HepG2 (cell line): ENCODE data around the gene ONECUT2. TPM values are rescaled to one million over a fixed set of nuclear protein-coding genes. Genes with fewer than 3 reads are reported as not detected.

Experiments
- ADNP ChIP-seq: sonication (generic); formaldehyde crosslinking; IDR thresholded peaks from 2 replicates; pipeline ENCODE4 v1.4.0; 2020; ENCODE audit warnings: missing genetic modification reagents
- BCL6 ChIP-seq: IDR thresholded peaks from 2 replicates; pipeline ENCODE4 v1.6.1; 2016; ENCODE audit warnings: missing genetic modification reagents, missing compliant biosample characterization
- CCAR2 ChIP-seq: fragments of 200-400 bp; formaldehyde crosslinking; optimal IDR thresholded peaks from 2 replicates; pipeline ENCODE3; 2018; ENCODE audit warnings: low read depth, mild to moderate bottlenecking, low read length, moderate library complexity
- CEBPB ChIP-seq: IDR thresholded peaks from 2 replicates; pipeline ENCODE4 v1.6.1; 2011; ENCODE audit warnings: low read depth, low read length, improper control_type of control experiment, borderline replicate concordance
- FOXA1 ChIP-seq, 2 experiments: fragments of 450-650 bp in 1 of 2; sonication (generic) in 1 of 2; formaldehyde crosslinking in 1 of 2; IDR thresholded peaks; 2 replicates each; pipeline versions ENCODE4 v1.4.0 to v1.6.1; 2016 to 2020; ENCODE audit warnings: missing genetic modification reagents in 1 of 2
- FOXK1 ChIP-seq: sonication (generic); formaldehyde crosslinking; IDR thresholded peaks from 2 replicates; pipeline ENCODE4 v1.4.0; 2020; ENCODE audit warnings: low read depth, missing genetic modification reagents, borderline replicate concordance
- FUBP1 ChIP-seq: sonication (generic); formaldehyde crosslinking; IDR thresholded peaks from 2 replicates; pipeline ENCODE4 v1.5.1; 2020; ENCODE audit warnings: missing genetic modification reagents, mild to moderate bottlenecking, borderline replicate concordance
- MTA1 ChIP-seq: sonication (generic); formaldehyde crosslinking; IDR thresholded peaks from 2 replicates; pipeline ENCODE4 v1.4.0; 2020; ENCODE audit warnings: missing genetic modification reagents, mild to moderate bottlenecking, borderline replicate concordance
- RARA ChIP-seq: IDR thresholded peaks from 2 replicates; pipeline ENCODE4 v1.6.1; 2016; ENCODE audit warnings: missing genetic modification reagents, missing compliant biosample characterization
- SIX1 ChIP-seq: sonication (generic); formaldehyde crosslinking; IDR thresholded peaks from 2 replicates; pipeline ENCODE4 v1.4.0; 2020; ENCODE audit warnings: missing genetic modification reagents, borderline replicate concordance
- SMYD3 ChIP-seq: sonication (generic); formaldehyde crosslinking; IDR thresholded peaks from 2 replicates; pipeline ENCODE4 v1.8.1; 2023; ENCODE audit warnings: mild to moderate bottlenecking, missing genetic modification reagents
- TCF12 ChIP-seq, 2 experiments: fragments of 450-650 bp in 1 of 2; sonication (generic) in 1 of 2; formaldehyde crosslinking in 1 of 2; IDR thresholded peaks; 2 replicates each; pipeline versions ENCODE4 v1.6.1 to v1.8.0; 2017 to 2022; ENCODE audit warnings: antibody characterized with exemption in 1 of 2, mild to moderate bottlenecking in 1 of 2, missing genetic modification reagents in 1 of 2, moderate library complexity in 1 of 2
- TEAD2 ChIP-seq: sonication (generic); formaldehyde crosslinking; IDR thresholded peaks from 2 replicates; pipeline ENCODE4 v1.9.0; 2021; ENCODE audit warnings: missing genetic modification reagents
- ZBTB39 ChIP-seq: sonication (generic); formaldehyde crosslinking; IDR thresholded peaks from 2 replicates; pipeline ENCODE4 v1.5.0; 2020; ENCODE audit warnings: missing genetic modification reagents
- ZNF280D ChIP-seq: sonication (generic); formaldehyde crosslinking; IDR thresholded peaks from 2 replicates; pipeline ENCODE4 v1.5.1; 2020; ENCODE audit warnings: mild to moderate bottlenecking, missing genetic modification reagents
- ZNF367 ChIP-seq: sonication (generic); formaldehyde crosslinking; IDR thresholded peaks from 2 replicates; pipeline ENCODE4 v1.4.0; 2020; ENCODE audit warnings: missing genetic modification reagents, borderline replicate concordance
- ZNF451 ChIP-seq: sonication (generic); formaldehyde crosslinking; IDR thresholded peaks from 2 replicates; pipeline ENCODE4 v1.5.0; 2020; ENCODE audit warnings: mild to moderate bottlenecking, missing genetic modification reagents
- ZNF569 ChIP-seq: sonication (generic); formaldehyde crosslinking; IDR thresholded peaks from 2 replicates; pipeline ENCODE4 v1.5.0; 2020; ENCODE audit warnings: mild to moderate bottlenecking, missing genetic modification reagents, moderate library complexity, borderline replicate concordance
- ZNF605 ChIP-seq: sonication (generic); formaldehyde crosslinking; IDR thresholded peaks from 2 replicates; pipeline ENCODE4 v1.8.0; 2022; ENCODE audit warnings: mild to moderate bottlenecking, missing genetic modification reagents
- ZNF7 ChIP-seq: IDR thresholded peaks from 2 replicates; pipeline ENCODE4 v1.6.1; 2016; ENCODE audit warnings: missing biosample characterization, missing genetic modification reagents
- ZSCAN31 ChIP-seq: sonication (generic); formaldehyde crosslinking; IDR thresholded peaks from 2 replicates; pipeline ENCODE4 v1.5.0; 2020; ENCODE audit warnings: low read depth, mild to moderate bottlenecking, missing genetic modification reagents
- polyA plus RNA-seq, 8 experiments: library from polyadenylated mRNA; depleted of rRNA in 3 of 8; stranded (reverse) in 7 of 8; unstranded in 1 of 8; fragments of >200 nt; fragmentation: Illumina TruSeq in 4 of 8; extraction: Trizol in 4 of 8; gene quantifications; 2 replicates each; pipeline versions ENCODE4 v1.2.1 to v1.2.3, GENCODE V29; 2011 to 2016; ENCODE audit warnings: low read depth in 4 of 8, missing spikeins in 1 of 8, mixed read lengths in 1 of 8; ENCODE audit not compliant: insufficient read depth in 1 of 8
- total RNA-seq, 5 experiments: library from RNA; depleted of rRNA; stranded (reverse); fragments of >200 nt; fragmentation: Illumina TruSeq; extraction: Trizol; gene quantifications; 2 replicates each; pipeline ENCODE4 v1.2.3, GENCODE V29; 2016; ENCODE audit warnings: low read depth in 1 of 5

Gene ONECUT2
- total and polyA plus RNA-seq, 2 of the 13 experiments (the other 11 are each of a cell fraction or from before 2014, with no cell fraction given): 3.0 to 3.2 TPM

GRCh38 chr18:57533006-57533867 is 98.1 kb downstream of the ONECUT2 start (continued):
- TF ChIP-seq TCF12 (IDR thresholded peaks at IDR 0.05) (no peak), TCF12 (CRISPR knock-in tag; IDR thresholded peaks at IDR 0.05) (no peak), SMYD3 (no peak), RARA (CRISPR knock-in tag) (no peak), FOXK1 (CRISPR knock-in tag) (0 out of 2 replicates have a peak, but pooled peaks have one; percentile 24), ZNF7 (CRISPR knock-in tag) (no peak), TEAD2 (CRISPR knock-in tag) (no peak), ZNF367 (CRISPR knock-in tag) (no peak), ZNF280D (CRISPR knock-in tag) (no peak), ZBTB39 (no peak), CCAR2 (no peak), ZNF605 (CRISPR knock-in tag) (no peak), CEBPB (peak; percentile 71; the same call in 1 of the 2 replicates), ZNF569 (CRISPR knock-in tag) (no peak), SIX1 (CRISPR knock-in tag) (peak; percentile 76; the same call in 1 of the 2 replicates), BCL6 (CRISPR knock-in tag) (no peak), FUBP1 (CRISPR knock-in tag) (no peak), FOXA1 (IDR thresholded peaks at IDR 0.05) (no peak), FOXA1 (CRISPR knock-in tag; IDR thresholded peaks at IDR 0.05) (peak; percentile 54), MTA1 (CRISPR knock-in tag) (0 out of 2 replicates have a peak, but pooled peaks have one; percentile 30), ZSCAN31 (CRISPR knock-in tag) (no peak), ADNP (CRISPR knock-in tag) (no peak), ZNF451 (CRISPR knock-in tag) (no peak)
